PFSK-1 (cell line): ENCODE results near the gene PAF1. TPM values are rescaled to one million over a fixed set of nuclear protein-coding genes. Genes with fewer than 3 reads are reported as not detected.

Experiments
- FOXP2 ChIP-seq: optimal IDR thresholded peaks from 2 replicates; pipeline ENCODE3; 2011; ENCODE audit warnings: borderline replicate concordance, control low read depth, inconsistent platforms; ENCODE audit not compliant: insufficient read depth; ENCODE audit errors: extremely low read length, extremely low read depth
- POLR2AphosphoS5 ChIP-seq: IDR thresholded peaks from 2 replicates; pipeline ENCODE4 v1.6.1; 2012; ENCODE audit warnings: low read depth, mild to moderate bottlenecking, control low read depth, low read length, moderate library complexity
- REST ChIP-seq, 2 experiments: IDR thresholded peaks; 2 replicates each; pipeline versions ENCODE4 v1.6.1 to v1.8.0; 2011 to 2012; ENCODE audit warnings: low read depth in 2 of 2, low read length in 2 of 2, control low read depth in 1 of 2, inconsistent platforms in 1 of 2, mild to moderate bottlenecking in 1 of 2, moderate library complexity in 1 of 2; ENCODE audit not compliant: insufficient read depth in 1 of 2
- SIN3A ChIP-seq: IDR thresholded peaks from 2 replicates; pipeline ENCODE4 v1.6.1; 2012; ENCODE audit warnings: mild to moderate bottlenecking, low read length, moderate library complexity, borderline replicate concordance; ENCODE audit not compliant: insufficient read depth
- TAF1 ChIP-seq: IDR thresholded peaks from 2 replicates; pipeline ENCODE4 v1.6.1; 2012; ENCODE audit warnings: low read length, control low read depth, borderline replicate concordance; ENCODE audit not compliant: insufficient read depth
- polyA plus RNA-seq: library from polyadenylated mRNA; unstranded; fragments of >200 nt; gene quantifications from one replicate; pipeline ENCODE4 v1.2.1, GENCODE V29; 2012; ENCODE audit warnings: low read depth, missing spikeins; ENCODE audit not compliant: insufficient read length

The PAF1 gene
- 74.4 TPM for polyA plus RNA-seq

GRCh38 chr19:39390751-39391437, at the start of gene PAF1, which contains the start of gene MED29:
PAF1 (minus strand) TSS chr19:39391106; CDS start chr19:39390864, 242 bp downstream.
MED29 (plus strand) TSS chr19:39391378; CDS start chr19:39391423, 45 bp downstream.
- TF ChIP-seq POLR2AphosphoS5, result peak; percentile 97
- no peak for TF ChIP-seq REST (IDR thresholded peaks at IDR 0.05; ENCODE audit: insufficient read depth in 1 of 2, low read depth in 2 of 2, low read length in 2 of 2)
- peak; percentile 56; the same call in 1 of the 2 replicates for TF ChIP-seq SIN3A
- peak; percentile 99 for TF ChIP-seq TAF1
- TF ChIP-seq FOXP2, result peak; percentile 13

- TF ChIP-seq SIN3A, result no peak
- no peak for TF ChIP-seq TAF1
- TF ChIP-seq POLR2AphosphoS5, result no peak
- TF ChIP-seq FOXP2, result no peak
- no peak for TF ChIP-seq REST (IDR thresholded peaks at IDR 0.05; ENCODE audit: insufficient read depth in 1 of 2, low read depth in 2 of 2, low read length in 2 of 2)
Observed at GRCh38 chr19:39438270-39438934, 47.5 kb upstream of the PAF1 start.

GRCh38 chr19:39436350-39436716, 45.4 kb upstream of the PAF1 start:
- TF ChIP-seq REST (IDR thresholded peaks at IDR 0.05; ENCODE audit: insufficient read depth in 1 of 2, low read depth in 2 of 2, low read length in 2 of 2) (no peak), TAF1 (no peak), SIN3A (no peak), FOXP2 (no peak), POLR2AphosphoS5 (no peak)

- TF ChIP-seq FOXP2, result peak; percentile 89
- peak; percentile 100 for TF ChIP-seq POLR2AphosphoS5
- TF ChIP-seq SIN3A, result no peak
- peak; percentile 30 to 58; a peak in 2 of 4 replicates for TF ChIP-seq REST (IDR thresholded peaks at IDR 0.05; ENCODE audit: insufficient read depth in 1 of 2, low read depth in 2 of 2, low read length in 2 of 2)
- TF ChIP-seq TAF1, result peak; percentile 97
Observed at GRCh38 chr19:39435499-39436349, 44.8 kb upstream of the PAF1 start, which contains the start of gene RPS16. RPS16 (minus strand) TSS chr19:39435949; CDS start chr19:39435895, 54 bp downstream.
